Gastroesophageal sphincter (tissue), 3 donors: ENCODE data around the gene DIP2C.
"Not testable (repeated sequence)": the region's sequence is repeated elsewhere in the genome, so short reads cannot be mapped to it uniquely, and the experiment has no call there.

Experiments used
- EP300 ChIP-seq: sonication (generic); formaldehyde crosslinking; IDR thresholded peaks from one replicate; pipeline ENCODE4 v1.6.1; 2017; ENCODE audit warnings: antibody characterized with exemption, mild to moderate bottlenecking
- POLR2A ChIP-seq, 2 donors: fragments of 450-650 bp; IDR thresholded peaks; one replicate each; pipeline ENCODE4 v1.6.1; 2017; ENCODE audit warnings: antibody characterized with exemption in 2 of 2, mild to moderate bottlenecking in 2 of 2, moderate library complexity in 1 of 2
- POLR2AphosphoS5 ChIP-seq: sonication (generic); formaldehyde crosslinking; IDR thresholded peaks from one replicate; pipeline ENCODE4 v1.6.1; 2017; ENCODE audit warnings: antibody characterized with exemption
- TF ChIP-seq, protein P1 (sequence below), 4 experiments: fragments of 200-600 bp in 2 of 4; fragments of 450-650 bp in 2 of 4; sonication (generic) in 1 of 4; IDR thresholded peaks; one replicate each; pipeline ENCODE4 v1.5.1; 2017 to 2019; ENCODE audit warnings: antibody characterized with exemption in 4 of 4, mild to moderate bottlenecking in 2 of 4, moderate library complexity in 2 of 4

DNA sequence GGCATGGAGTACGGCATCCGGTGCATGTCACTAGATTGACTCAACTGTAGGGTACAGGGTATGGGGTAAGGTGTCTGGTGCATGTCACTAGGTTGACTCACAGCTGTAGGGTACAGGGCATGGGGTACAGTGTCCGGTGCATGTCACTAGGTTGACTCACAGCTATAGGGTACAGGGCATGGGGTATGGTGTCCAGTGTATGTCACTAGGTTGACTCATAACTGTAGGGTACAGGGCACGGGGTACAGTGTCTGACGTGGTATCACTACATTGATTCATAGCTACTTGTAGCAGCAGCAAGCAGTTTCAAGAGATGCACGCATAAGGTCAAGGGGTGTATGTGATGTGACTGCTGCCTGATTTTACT is 424.4 kb downstream of the DIP2C start:
- TF ChIP-seq, protein P1, sequence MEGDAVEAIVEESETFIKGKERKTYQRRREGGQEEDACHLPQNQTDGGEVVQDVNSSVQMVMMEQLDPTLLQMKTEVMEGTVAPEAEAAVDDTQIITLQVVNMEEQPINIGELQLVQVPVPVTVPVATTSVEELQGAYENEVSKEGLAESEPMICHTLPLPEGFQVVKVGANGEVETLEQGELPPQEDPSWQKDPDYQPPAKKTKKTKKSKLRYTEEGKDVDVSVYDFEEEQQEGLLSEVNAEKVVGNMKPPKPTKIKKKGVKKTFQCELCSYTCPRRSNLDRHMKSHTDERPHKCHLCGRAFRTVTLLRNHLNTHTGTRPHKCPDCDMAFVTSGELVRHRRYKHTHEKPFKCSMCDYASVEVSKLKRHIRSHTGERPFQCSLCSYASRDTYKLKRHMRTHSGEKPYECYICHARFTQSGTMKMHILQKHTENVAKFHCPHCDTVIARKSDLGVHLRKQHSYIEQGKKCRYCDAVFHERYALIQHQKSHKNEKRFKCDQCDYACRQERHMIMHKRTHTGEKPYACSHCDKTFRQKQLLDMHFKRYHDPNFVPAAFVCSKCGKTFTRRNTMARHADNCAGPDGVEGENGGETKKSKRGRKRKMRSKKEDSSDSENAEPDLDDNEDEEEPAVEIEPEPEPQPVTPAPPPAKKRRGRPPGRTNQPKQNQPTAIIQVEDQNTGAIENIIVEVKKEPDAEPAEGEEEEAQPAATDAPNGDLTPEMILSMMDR (IDR thresholded peaks at IDR 0.05), result not testable (repeated sequence)
- not testable (repeated sequence) for TF ChIP-seq EP300; POLR2A (IDR thresholded peaks at IDR 0.05); POLR2AphosphoS5
